Measurements from ENCODE around the gene TTC7B.

The TTC7B gene

DNA sequence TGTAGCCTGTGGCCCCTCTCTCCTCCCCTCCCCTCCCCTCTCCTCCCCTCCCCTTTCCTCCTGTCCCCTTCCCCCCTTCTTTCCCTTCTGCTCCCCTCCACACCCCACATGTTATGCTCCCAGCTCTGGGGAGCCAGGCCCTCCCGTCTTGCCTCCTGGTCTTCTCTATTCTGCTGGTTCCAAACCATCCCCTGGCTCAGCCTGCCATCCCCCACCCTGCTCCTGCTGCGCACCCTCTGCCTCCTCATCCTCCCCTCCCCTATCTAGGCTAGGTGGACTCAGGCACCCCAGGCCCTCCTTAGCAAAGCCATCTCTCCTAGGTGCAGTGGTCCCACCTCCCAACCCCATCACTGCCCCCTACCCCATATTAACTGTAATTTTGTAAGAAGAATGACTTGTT is 319.9 kb downstream of the TTC7B start:
- no peak for FAIRE-seq
- no peak for DNase-seq (ENCODE audit: insufficient read length, low spot score)
- TF ChIP-seq POLR2A (IDR thresholded peaks at IDR 0.05; ENCODE audit: low read depth, low read length): no peak

GRCh38 chr14:90495357-90496276 is 320.6 kb downstream of the TTC7B start:
- DNase-seq (ENCODE audit: insufficient read length, low spot score): peak; percentile 99
- FAIRE-seq: peak; percentile 15
- TF ChIP-seq POLR2A (IDR thresholded peaks at IDR 0.05; ENCODE audit: low read depth, low read length): no peak

DNA sequence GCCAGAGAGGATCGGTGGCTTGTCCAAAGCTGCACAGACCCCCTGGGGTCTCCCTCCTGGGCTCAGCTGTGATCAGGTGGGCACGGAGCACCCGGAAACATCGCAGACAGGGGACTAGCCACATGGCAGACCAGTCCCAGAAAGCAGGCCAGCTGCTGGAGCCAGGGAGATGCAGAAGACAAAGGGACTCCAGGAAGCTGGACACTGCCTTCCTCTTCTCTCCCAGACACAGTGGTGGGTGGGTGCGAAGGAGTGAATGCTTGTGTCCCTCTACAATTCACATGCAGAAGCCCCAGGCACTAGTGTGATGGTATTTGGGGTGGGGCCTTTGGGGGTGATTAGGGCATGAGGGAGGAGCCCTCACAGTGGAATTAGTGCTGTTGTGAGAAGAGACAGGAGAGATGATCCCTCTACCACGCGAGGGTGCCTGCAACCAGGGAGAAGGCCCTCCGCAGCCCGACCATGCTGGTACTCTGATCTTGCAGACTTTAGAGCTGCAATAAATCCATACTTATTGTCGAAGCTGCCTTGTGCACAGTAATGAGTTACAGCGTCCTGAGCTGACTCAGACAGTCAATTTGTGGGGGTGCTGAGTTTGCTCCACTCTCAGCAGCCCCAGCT is 324.2 kb downstream of the TTC7B start:
- DNase-seq (ENCODE audit: insufficient read length, low spot score): no peak
- no peak for TF ChIP-seq POLR2A (IDR thresholded peaks at IDR 0.05; ENCODE audit: low read depth, low read length)
- FAIRE-seq: no peak

DNA sequence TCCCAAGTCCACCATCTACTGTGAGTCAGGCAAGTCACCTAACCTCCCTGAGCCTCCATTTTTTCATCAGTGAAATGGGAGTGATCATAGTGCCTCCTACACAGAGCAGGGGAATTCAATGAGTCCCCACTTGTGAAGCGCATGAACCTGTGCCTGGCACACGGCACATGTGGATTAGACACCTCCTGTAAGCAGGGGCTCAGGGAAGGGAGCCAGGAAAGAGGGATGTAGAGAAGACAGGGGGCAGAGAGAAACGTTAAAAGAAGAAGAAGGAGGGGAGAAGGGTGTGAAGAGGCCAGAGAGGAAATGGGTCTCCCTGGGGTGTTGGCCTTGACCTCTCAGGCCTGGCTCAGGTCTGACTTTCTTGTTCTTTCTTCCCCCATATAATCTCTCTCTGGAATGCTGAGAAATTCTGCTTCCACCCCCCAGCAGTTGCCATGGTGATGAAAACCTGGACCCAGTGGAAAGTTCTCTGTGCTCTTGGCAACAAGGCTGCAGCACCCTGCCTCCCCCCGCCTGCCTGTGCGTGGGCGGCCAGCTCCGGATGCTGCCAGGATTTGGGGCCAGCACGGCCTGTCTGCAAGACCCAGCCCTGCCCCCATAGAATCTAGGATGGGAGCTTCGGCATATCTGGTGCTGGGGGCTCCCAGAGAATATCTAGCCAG is 324.9 kb downstream of the TTC7B start:
- no peak for FAIRE-seq
- no peak for DNase-seq (ENCODE audit: insufficient read length, low spot score)

GRCh38 chr14:90490720-90491050 is 325.5 kb downstream of the TTC7B start:
- no peak for FAIRE-seq
- DNase-seq (ENCODE audit: insufficient read length, low spot score): no peak
- TF ChIP-seq POLR2A (IDR thresholded peaks at IDR 0.05; ENCODE audit: low read depth, low read length): no peak

More for the DNA sequence above, 324.9 kb downstream of the TTC7B start:
- no peak for TF ChIP-seq POLR2A (IDR thresholded peaks at IDR 0.05; ENCODE audit: low read depth, low read length)

DNA sequence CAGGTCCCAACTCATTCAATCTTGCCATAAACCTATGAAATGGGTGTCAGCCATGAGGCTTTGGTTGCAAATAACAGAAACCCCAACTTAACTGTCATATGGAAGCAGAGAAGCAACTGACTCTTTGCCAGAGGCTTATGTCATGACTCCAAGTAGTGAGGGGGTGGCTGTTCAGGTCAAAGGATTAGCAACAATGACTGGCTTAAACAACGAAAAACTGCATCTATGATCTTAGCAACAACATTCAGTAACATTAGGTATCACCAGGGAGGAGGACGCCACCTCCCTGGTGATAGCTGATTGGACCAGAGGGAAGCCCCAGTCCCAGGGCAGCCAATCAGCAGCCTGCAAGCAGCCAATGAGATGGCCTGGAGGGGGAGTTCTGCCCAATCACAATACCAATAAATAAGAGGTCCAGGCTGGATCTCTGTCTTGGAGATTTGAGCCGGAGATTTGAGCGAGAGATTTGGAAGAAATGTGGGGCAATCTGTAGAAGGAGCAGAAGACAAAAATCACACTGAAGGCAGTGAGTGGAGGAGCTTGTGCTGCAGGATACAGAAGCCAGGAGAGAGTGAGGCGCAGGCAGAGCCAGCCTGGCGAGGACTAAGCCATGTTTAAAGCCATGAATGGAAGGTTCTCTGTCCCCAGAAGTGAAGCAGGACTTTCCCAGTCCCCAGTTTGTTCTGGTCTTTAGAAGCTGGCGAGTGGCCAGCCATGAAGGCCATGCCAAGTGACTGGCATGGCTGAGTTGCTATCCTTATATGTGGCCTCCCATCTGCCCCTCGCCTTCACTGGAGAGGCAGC is 326.1 kb downstream of the TTC7B start:
- FAIRE-seq (no peak), DNase-seq (ENCODE audit: insufficient read length, low spot score) (no peak)
- no peak for TF ChIP-seq POLR2A (IDR thresholded peaks at IDR 0.05; ENCODE audit: low read depth, low read length)

DNA sequence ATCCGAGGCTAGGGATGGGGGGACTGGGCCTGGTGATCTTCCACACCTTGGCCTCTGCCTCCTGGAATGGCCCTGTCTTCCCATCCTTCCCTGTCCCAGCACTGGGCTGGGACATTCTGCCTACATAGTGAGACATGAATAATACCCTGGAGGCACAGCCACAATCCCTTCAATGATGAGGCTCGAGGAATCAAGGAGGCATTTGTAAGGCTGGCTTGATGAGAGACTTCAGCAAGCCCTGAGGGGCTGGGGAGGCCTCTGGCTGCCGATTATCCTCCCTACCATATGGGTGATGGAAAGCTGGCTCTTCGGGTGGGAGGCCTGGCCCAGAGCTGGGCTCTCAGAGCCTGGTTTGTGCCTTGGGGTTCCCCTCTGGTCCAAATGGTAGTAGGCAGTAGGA is 326.9 kb downstream of the TTC7B start:
- DNase-seq (ENCODE audit: insufficient read length, low spot score): no peak
- no peak for TF ChIP-seq POLR2A (IDR thresholded peaks at IDR 0.05; ENCODE audit: low read depth, low read length)
- no peak for FAIRE-seq

- TF ChIP-seq POLR2A (IDR thresholded peaks at IDR 0.05; ENCODE audit: low read depth, low read length): no peak
- no peak for FAIRE-seq
Observed at GRCh38 chr14:90488256-90488655, 328.0 kb downstream of the TTC7B start.

DNA sequence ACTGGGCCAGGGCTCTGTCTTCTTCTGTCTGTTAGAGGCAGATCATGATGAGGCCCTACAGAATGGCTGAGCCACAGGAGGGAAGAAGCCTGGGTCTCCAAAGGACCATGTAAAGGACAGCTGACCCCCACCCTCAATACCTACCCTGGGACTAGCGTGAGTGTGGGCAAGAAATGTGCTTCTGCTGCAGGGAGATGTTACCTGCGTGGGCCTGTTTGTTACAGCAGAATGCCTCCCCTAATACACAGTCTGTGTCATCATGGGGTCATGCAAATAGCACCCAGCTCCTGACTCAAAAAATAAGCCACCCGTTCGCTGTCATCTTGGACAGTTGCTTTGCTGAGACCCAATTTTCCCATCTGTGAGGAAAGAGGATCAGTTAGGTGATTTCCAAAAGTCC is 328.8 kb downstream of the TTC7B start:
- DNase-seq (ENCODE audit: insufficient read length, low spot score) (no peak), FAIRE-seq (no peak)
- TF ChIP-seq POLR2A (IDR thresholded peaks at IDR 0.05; ENCODE audit: low read depth, low read length): no peak

More at GRCh38 chr14:90488256-90488655, 328.0 kb downstream of the TTC7B start:
- DNase-seq (ENCODE audit: insufficient read length, low spot score): no peak

GRCh38 chr14:90487031-90487430 is 329.2 kb downstream of the TTC7B start:
- no peak for FAIRE-seq
- DNase-seq (ENCODE audit: insufficient read length, low spot score): no peak
- TF ChIP-seq POLR2A (IDR thresholded peaks at IDR 0.05; ENCODE audit: low read depth, low read length): no peak

- DNase-seq (ENCODE audit: insufficient read length, low spot score) (no peak), FAIRE-seq (no peak)
- TF ChIP-seq POLR2A (IDR thresholded peaks at IDR 0.05; ENCODE audit: low read depth, low read length): no peak
Observed at GRCh38 chr14:90484291-90484690, 331.9 kb downstream of the TTC7B start.

- DNase-seq (ENCODE audit: insufficient read length, low spot score) (no peak), FAIRE-seq (no peak)
- no peak for TF ChIP-seq POLR2A (IDR thresholded peaks at IDR 0.05; ENCODE audit: low read depth, low read length)
Observed at GRCh38 chr14:90483571-90483974, 332.7 kb downstream of the TTC7B start.

- DNase-seq (ENCODE audit: insufficient read length, low spot score) (no peak), FAIRE-seq (no peak)
- TF ChIP-seq POLR2A (IDR thresholded peaks at IDR 0.05; ENCODE audit: low read depth, low read length): no peak
Observed at GRCh38 chr14:90483117-90483516, 333.1 kb downstream of the TTC7B start.

GRCh38 chr14:90475298-90475697 is 340.9 kb downstream of the TTC7B start:
- no peak for TF ChIP-seq POLR2A (IDR thresholded peaks at IDR 0.05; ENCODE audit: low read depth, low read length)
- no peak for DNase-seq (ENCODE audit: insufficient read length, low spot score)
- peak; percentile 45 for FAIRE-seq

All from H54 (cell line).